Fibroblast of skin of back (primary cell): ENCODE data around the gene RAD51B.
A peak's percentile ranks its signal among the peaks of the same experiment; 100 is the strongest.

Experiments
- DNase-seq: peaks from one replicate; pipeline ENCODE4 v3.0.0-alpha.2; 2013

The RAD51B gene

GRCh38 chr14:67900231-67900630 is 80.7 kb downstream of the RAD51B start:
- DNase-seq, result no peak

DNA sequence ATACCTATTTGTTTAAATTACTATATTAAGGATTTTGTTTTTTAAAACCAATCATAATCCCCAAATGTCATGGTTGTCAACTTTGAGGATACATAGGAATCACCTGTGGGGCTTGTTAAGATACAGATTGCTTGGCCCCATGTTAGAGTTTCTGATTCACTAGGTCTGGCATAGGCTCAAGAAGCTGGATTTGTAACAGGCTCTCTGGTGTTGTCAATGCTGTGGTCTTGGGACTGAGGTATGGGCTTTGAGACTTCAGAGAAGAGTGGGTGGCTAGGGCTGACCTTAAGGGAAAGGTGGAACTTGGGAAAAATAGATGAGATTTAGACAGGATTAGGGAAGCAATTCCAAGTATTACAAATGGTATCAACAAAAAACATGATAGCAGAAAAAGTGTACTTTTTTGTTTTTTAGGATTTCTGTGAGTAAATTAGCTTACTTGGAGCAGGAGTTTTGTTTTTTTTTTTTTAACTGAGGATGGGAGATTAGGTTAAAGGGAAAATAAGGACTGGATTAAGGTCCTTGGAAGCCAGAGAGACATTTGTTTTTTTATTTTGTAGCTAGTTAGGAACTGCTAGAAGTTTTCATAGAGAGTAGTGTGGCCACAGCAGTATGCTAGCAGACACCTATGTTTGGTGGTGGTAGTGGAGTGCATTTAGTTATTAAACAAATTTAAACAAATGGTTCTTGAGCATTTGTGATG is 88.6 kb downstream of the RAD51B start:
- no peak for DNase-seq

- peak; percentile 8 for DNase-seq
Measured at GRCh38 chr14:67911562-67911961, 92.0 kb downstream of the RAD51B start.

DNA sequence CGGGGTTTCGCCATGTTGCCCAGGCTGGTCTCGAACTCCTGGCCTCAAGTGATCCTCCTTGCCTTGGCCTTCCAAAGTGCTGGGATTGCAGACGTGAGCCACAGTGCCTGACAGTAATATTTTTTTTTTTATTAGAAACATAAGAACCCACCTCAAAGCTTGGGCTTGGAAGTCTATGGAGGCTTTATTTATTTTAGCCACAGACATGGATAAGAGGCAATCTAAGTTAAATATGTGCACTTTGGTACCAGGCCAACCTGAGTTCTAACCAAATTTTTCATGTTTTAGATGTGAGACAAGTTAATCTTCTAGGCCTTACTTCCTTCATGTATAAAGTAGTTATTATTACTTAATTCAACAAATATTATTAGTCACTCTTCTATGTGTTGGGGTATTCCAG is 96.9 kb downstream of the RAD51B start:
- no peak for DNase-seq

DNA sequence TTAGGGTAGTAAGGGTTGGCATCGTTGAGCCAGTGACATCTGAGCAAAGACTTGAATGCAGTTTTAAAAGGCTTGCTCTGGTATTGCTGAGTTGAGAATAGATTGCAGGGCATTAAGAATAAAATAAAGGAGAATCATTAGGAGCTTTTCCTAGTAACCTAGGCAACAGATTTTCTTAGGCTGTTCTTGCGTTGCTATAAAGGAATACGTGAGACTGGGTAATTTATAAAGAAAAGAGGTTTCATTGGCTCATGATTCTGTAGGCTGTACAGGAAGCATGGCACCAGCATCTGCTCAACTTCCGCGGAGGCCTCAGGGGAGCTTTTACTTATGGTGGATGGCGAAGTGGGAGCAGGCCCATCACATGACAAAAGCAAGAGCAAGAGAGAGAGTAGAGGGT is 97.4 kb downstream of the RAD51B start:
- no peak for DNase-seq

GRCh38 chr14:67918838-67919237 is 99.3 kb downstream of the RAD51B start:
- peak; percentile 15 for DNase-seq

DNA sequence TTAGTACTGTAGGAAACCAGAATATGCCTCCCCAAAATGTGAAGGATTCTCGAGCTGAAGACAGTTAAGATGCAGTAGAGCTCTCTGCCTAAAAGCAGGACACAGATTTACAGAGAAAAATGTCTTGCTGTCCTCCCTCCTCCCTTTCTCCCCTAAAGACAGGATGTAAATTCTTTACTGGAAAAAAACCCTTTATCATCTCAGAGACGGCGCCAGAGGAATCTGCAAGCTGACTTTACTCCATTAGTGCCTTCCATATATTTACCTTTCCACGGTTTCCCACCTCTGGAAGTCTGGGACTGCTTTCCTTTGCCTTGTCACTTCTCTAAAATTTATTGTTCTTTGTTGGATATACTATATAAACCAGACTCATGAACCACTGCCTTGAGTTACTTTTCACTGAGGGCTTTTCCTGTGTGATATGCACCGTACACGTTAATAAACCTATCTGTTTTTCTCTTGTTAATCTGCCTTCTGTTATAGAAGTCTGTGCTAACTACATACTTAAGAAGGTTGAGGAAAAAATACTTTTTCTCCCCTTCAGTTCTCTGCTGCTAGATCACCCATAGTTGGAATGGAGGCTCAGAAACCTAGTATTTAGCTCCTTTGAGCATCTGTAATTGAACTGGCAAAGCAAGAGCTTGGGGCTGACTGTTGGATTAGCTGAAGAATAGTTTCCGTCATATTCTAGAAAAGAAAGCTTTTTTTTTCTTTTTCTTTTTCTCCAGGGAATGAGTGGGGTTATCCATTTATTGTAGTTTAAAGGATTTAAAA is 99.9 kb downstream of the RAD51B start:
- peak; percentile 49 for DNase-seq

- peak; percentile 15 for DNase-seq
Measured at GRCh38 chr14:67926821-67927220, 107.2 kb downstream of the RAD51B start.

- DNase-seq, result no peak
Measured at GRCh38 chr14:67927244-67927643, 107.7 kb downstream of the RAD51B start.

DNA sequence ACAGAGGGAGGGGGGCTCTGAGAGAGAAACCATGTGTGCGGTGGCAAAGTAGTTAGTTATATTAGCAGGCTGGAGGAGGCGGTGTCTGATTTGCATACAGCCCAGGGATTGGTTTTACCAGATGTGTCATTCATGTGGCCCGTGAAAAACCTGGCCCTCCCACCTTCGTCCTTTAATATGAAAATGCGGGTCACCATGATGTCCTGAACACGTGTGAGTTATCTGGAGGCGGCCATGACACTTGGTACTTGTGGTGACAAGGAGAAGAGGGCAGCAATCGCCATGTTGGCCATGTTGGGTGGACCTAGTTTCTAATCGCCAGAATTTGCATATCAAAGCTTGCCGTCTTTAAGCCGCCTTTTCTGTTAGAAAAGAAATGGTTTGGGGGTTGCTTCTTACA is 108.8 kb downstream of the RAD51B start:
- DNase-seq, result no peak

- DNase-seq, result no peak
Measured at GRCh38 chr14:67932708-67933246, 113.2 kb downstream of the RAD51B start.

GRCh38 chr14:67933266-67933665 is 113.7 kb downstream of the RAD51B start:
- no peak for DNase-seq

- peak; percentile 78 for DNase-seq
Measured at GRCh38 chr14:67934087-67934486, 114.5 kb downstream of the RAD51B start.

DNA sequence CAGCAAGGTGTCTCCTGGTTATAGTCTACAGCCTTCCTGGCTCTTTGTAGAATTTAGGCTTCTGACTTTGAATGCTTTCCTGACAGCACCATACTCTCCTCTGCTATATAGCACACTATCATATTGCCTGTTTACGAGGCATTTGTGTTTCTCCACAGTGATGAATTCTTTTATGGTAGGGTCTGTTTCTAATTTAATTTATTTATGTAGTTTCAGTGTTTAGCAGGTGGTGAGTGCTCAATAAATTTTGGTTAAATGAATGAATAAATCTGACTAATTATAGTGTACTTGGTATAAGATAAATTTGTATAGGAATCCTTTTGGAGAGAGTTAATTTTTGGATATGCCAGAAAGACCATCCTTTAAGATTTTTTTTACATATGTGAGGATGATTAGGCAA is 115.3 kb downstream of the RAD51B start:
- DNase-seq, result no peak

- no peak for DNase-seq
Measured at GRCh38 chr14:67935371-67935770, 115.8 kb downstream of the RAD51B start.

- no peak for DNase-seq
Measured at GRCh38 chr14:67938071-67938470, 118.5 kb downstream of the RAD51B start.

DNA sequence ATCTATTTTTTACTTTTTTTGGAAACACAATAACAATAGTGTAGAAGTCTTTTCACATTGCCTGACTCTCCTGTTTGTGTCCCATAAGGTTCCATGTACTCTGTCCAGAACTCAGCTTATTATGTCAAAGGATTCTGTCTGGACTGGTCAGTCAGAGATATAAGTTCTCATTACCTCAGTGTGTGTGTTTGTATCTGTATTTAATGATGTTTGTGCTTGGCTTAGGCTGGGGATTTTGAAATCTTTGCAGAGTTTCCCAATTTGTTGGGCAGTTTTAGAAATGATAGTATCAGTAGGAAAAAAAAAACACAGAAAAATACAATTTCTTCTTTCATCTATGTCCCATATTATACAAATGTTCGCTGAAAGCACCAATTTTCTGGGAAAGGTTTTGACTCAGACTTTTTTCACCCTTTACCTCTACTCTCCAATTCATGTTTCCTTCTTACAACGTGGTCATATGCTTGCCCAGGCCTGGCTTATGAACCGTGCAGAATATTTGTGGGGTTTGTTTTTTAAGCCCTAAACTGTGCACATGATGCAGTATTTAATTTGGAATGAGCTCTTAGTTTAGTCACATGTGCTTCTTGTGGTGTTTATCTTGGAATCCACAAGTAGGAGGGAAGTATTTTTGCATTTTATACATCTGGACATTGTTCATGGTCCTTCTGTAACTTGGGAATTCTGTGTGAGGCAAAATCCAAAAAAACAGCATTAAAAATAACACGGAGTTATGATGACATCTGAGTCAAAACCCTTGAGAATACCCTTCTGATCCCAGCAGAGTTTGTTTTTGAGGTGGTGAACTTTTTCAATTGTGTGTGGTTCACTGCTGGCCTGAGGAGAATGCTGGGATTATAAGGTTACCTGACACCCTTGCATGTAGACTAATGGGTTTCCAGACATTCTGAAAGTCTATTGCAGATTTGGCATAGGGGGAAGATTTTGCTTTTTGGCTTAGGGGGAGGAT is 121.2 kb downstream of the RAD51B start:
- peak; percentile 92 for DNase-seq

DNA sequence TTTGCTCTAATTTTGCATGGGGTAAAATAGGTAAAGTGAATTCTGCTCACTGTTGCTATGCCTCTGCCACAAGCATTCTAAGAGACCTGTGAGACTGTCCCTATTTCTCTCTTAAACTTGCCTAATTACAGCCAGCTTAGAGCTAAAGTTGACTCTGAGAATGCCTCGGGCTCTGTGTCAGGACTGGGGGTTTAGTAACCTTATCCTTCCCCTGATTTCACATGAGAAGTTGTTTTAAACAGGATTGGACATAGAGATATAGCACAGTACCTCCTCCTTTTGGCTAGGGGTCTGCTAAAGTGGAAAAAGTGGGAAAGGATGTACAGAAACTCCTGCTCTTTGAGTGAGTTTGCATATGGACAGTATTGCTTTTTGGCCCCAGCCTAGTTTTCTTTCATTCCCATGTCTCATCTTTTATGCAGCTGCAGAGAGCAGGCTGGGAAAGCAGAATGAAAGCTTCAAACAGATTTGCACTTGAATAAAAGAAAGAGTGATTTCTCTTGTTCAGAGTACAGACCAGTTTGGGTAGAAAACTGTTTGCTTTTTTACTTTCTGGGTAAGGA is 122.0 kb downstream of the RAD51B start:
- no peak for DNase-seq

DNA sequence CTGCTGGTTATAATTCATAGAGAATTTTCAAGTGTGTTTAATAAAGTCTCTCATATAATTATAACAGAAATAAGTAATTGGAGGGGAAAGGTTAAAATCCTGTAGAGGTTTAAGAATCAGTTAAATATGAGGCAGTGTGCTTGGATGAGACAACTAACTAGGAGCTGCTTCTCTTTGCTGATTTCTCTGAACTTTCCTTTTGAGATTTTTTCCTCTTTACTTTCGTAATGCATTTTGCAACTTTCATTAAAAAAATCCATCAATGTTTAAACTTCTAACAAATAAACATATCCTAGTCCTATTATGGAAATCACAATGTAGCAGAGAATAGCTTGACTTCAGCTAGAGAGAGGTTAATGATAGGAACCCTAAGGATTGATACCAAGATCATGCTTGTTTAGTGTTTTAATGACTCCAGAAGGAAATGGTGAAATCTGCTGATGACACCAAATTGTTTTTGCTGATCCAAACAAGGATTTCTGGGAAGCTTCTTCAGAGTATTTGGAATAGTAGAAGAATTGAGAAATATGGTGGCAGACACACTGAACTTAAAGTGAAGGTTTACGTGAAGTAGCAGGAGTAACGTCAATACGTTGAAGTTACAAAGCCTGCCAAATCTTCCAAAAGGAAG is 122.6 kb downstream of the RAD51B start:
- no peak for DNase-seq

GRCh38 chr14:67943947-67944346 is 124.4 kb downstream of the RAD51B start:
- DNase-seq, result peak; percentile 84

DNA sequence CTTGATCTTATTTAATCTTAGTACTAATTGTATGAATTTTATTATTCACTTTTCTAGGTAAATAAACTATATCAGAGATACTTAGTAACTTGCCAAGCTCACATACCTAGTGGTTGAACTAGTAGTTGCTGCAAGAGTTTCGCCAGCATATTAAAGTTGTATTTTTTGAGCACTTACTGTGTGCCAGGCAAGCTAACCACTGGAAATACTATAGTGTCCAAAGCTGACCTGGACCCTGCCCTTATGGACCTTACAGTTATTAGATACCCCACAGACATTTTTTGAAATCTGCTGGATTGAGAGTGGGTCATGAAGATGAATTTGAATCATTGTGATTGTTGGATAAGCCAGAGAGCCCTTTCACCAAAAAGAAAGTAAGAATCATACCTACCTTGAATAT is 125.0 kb downstream of the RAD51B start:
- no peak for DNase-seq

GRCh38 chr14:67949771-67950170 is 130.2 kb downstream of the RAD51B start:
- DNase-seq, result peak; percentile 16
